ENCODE data around the gene NDUFC1. TPM values are rescaled to one million over a fixed set of nuclear protein-coding genes. Genes with fewer than 3 reads are reported as not detected.
"Not testable (repeated sequence)": the region's sequence is repeated elsewhere in the genome, so short reads cannot be mapped to it uniquely, and the experiment has no call there.

NDUFC1 gene
- 100 to 1,000 TPM in 5 of 6 donors, 10 to 100 TPM in 1; 94.9 to 165 (median 123) TPM for polyA plus RNA-seq (ENCODE audit: low read depth in 6 of 6)

DNA sequence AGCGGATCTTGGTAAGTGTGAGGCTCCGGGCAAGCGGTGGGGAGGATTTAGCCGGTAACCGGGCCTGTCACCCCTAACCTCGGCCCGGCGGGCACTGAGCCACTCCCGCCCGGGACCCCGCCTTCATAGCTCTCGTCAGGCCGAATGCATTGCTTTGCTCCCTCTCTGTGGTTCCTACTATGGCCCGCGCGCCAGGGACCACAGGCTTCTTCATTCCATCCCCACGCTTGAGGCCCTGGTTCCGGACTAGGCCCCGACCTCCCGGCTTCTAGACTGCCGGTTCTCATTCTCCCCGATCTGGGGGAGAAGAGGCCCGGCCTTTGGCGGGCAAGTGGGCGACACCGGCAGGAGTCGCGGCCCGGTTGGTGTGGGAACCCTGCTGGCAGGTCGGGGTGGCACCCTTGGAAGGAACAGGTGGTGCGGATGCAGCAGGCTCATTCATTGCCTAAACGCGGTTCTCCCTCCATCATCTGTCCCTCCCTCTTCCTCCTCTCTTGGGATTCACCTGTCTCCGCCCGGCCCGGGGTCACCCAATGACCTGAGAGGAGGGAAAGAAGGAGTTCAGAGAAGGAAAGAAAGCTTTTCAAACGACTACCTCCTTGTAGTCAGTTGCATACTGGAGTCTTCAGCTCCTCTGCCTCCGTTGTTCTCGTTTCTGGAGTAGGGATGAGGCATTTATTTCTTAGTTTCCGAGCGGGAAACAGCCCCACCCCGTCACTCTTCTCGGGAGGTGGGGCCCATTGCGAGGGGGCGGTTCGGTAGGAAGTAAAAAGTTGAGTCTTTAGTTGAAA is at the start of gene NDUFC1:
Gene NDUFC1 (minus strand): TSS at position 657 of the 791 bp plus-strand sequence. CDS start 6,679 bp downstream, outside the sequence.
- Mint-ChIP-seq H3K4me3 (peak within 1 kb of the TSS; percentile 92 to 100 (median 99)), H3K36me3 (peaks cover 5 to 8% of the 10 kb centered on the region in 2 donors), H3K27ac (peak within 1 kb of the TSS; percentile 98 to 100 (median 100)), H3K27me3 (no peaks in the 10 kb centered on the region), H3K4me1 (peaks cover 35 to 59% (median 42%) of the 10 kb centered on the region in 3 donors), H3K9me3 (peaks cover 0 to 2% (median 0%) of the 10 kb centered on the region in 7 donors)
- ATAC-seq (ENCODE audit: low read depth in 2 of 2), result peak; percentile 60 to 62
- DNase-seq, result peak; percentile 74

DNA sequence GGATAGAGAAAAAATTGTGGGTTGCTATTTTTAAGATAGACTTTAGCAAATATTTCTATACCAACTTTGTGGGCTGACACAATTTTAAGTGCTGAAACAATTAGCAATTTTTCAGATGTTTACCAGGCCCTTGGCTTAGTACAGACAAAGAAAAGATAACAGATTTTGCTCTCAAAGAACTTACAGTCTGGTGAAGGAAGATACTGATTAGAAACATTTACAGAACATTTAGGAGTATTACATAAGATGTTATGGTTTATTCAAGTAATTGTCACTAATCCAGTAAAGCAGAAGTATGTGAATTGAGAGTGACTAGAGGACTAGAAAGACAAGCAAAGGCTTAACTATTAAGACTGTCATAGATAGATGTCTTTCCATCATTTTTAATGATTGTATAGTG is 35.3 kb upstream of the NDUFC1 start:
- Mint-ChIP-seq H3K27ac (peak overlapping the region in 3 of 6 donors; percentile 1 to 13 (median 3)), H3K9me3 (no peaks in the 10 kb centered on the region)

GRCh38 chr4:139333046-139333445 is 30.8 kb upstream of the NDUFC1 start:
- Mint-ChIP-seq H3K27ac (no peak overlapping the region), H3K27me3 (no peaks in the 10 kb centered on the region), H3K4me1 (peaks cover 25 to 44% (median 33%) of the 10 kb centered on the region in 3 donors), H3K36me3 (peaks cover 18 to 22% of the 10 kb centered on the region in 2 donors), H3K4me3 (no peak overlapping the region), H3K9me3 (peaks cover 0 to 10% (median 0%) of the 10 kb centered on the region in 7 donors)
- DNase-seq, result no peak
- ATAC-seq (ENCODE audit: low read depth in 2 of 2), result no peak

More for the DNA sequence above, 35.3 kb upstream of the NDUFC1 start:
- no peak for DNase-seq
- Mint-ChIP-seq H3K27me3 (no peaks in the 10 kb centered on the region), H3K36me3 (peaks cover 8 to 22% of the 10 kb centered on the region in 2 donors), H3K4me1 (peaks cover 19 to 33% (median 20%) of the 10 kb centered on the region in 3 donors), H3K4me3 (no peak overlapping the region)
- ATAC-seq (ENCODE audit: low read depth in 2 of 2), result no peak

DNA sequence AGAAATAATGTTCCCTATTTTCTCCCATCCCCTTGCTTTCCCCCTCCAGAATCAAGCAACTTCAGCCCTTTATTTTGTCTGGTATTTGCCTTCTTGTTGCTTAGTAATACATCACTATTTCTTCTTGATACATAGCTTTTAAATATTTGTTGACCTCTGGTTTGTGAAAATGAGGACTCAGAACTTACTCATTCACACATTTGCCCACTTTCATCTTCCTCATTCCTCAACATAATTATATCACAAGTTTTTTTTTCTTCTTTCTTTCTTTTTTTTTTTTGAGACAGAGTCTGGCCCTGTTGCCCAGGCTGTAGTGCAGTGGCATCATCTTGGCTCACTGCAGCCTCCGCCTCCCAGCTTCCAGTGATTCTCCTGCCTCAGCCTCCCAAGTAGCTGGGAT is 28.9 kb upstream of the NDUFC1 start:
- H3K27me3 Mint-ChIP-seq, result no peaks in the 10 kb centered on the region
- ATAC-seq (ENCODE audit: low read depth in 2 of 2) (no peak), DNase-seq (no peak)
- H3K9me3 Mint-ChIP-seq, result peaks cover 0 to 10% (median 0%) of the 10 kb centered on the region in 7 donors
- peaks cover 22 to 41% (median 30%) of the 10 kb centered on the region in 3 donors for H3K4me1 Mint-ChIP-seq
- no peak overlapping the region for H3K4me3 Mint-ChIP-seq
- peaks cover 13 to 18% of the 10 kb centered on the region in 2 donors for H3K36me3 Mint-ChIP-seq
- H3K27ac Mint-ChIP-seq, result peak overlapping the region in 1 of 6 donors; percentile 18

DNA sequence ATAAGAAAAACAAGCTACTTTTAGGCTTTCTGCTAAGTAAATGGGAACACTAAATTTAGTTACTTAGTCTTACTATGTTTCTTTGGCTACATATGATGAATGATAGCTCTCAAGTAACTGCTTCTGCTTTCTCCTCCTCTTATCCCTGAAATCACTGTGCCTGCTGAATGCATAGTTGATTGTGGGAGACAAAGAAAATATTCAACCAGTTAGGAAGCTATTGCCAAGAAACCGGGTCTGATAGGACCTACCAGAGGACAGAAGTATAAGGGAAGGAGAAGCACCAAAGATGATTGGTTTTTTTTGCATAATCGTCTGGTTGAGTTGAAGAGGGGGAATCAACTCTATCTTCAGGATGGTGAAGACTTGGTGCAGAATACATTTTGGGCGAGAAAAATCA is 28.0 kb upstream of the NDUFC1 start:
- Mint-ChIP-seq H3K4me3 (no peak overlapping the region), H3K27ac (peak overlapping the region; percentile 8 to 93 (median 56))

GRCh38 chr4:139329665-139330200 is 27.5 kb upstream of the NDUFC1 start:
- no peak overlapping the region for H3K4me3 Mint-ChIP-seq
- H3K4me1 Mint-ChIP-seq, result peaks cover 24 to 47% (median 32%) of the 10 kb centered on the region in 3 donors

More for the DNA sequence above, 28.0 kb upstream of the NDUFC1 start:
- Mint-ChIP-seq H3K36me3 (peaks cover 13 to 18% of the 10 kb centered on the region in 2 donors), H3K4me1 (peaks cover 24 to 41% (median 30%) of the 10 kb centered on the region in 3 donors), H3K9me3 (peaks cover 0 to 10% (median 0%) of the 10 kb centered on the region in 7 donors), H3K27me3 (no peaks in the 10 kb centered on the region)
- DNase-seq, result no peak
- ATAC-seq (ENCODE audit: low read depth in 2 of 2), result no peak

GRCh38 chr4:139324620-139325019 is 22.3 kb upstream of the NDUFC1 start:
- ATAC-seq (ENCODE audit: low read depth in 2 of 2) (no peak), DNase-seq (no peak)
- H3K4me3 Mint-ChIP-seq, result no peak overlapping the region
- H3K9me3 Mint-ChIP-seq, result peaks cover 0 to 7% (median 0%) of the 10 kb centered on the region in 7 donors
- H3K4me1 Mint-ChIP-seq, result peaks cover 33 to 66% (median 47%) of the 10 kb centered on the region in 3 donors
- H3K27ac Mint-ChIP-seq, result peak overlapping the region in 1 of 6 donors; percentile 40
- H3K27me3 Mint-ChIP-seq, result no peaks in the 10 kb centered on the region
- peaks cover 8 to 9% of the 10 kb centered on the region in 2 donors for H3K36me3 Mint-ChIP-seq

More at GRCh38 chr4:139329665-139330200, 27.5 kb upstream of the NDUFC1 start:
- Mint-ChIP-seq H3K27ac (peak overlapping the region in 2 of 6 donors; percentile 61 to 83), H3K9me3 (peaks cover 0 to 10% (median 0%) of the 10 kb centered on the region in 7 donors), H3K36me3 (peaks cover 13 to 17% of the 10 kb centered on the region in 2 donors), H3K27me3 (no peaks in the 10 kb centered on the region)
- DNase-seq (no peak), ATAC-seq (ENCODE audit: low read depth in 2 of 2) (no peak)

- not testable (repeated sequence) for H3K36me3 Mint-ChIP-seq; ATAC-seq (ENCODE audit: low read depth in 2 of 2); H3K9me3 Mint-ChIP-seq; DNase-seq; H3K27me3 Mint-ChIP-seq
- peak overlapping the region in 1 of 8 donors; percentile 16 for H3K4me3 Mint-ChIP-seq
- peaks cover 31 to 71% (median 47%) of the 10 kb centered on the region in 3 donors for H3K4me1 Mint-ChIP-seq
- peak overlapping the region in 2 of 6 donors; percentile 24 to 70 for H3K27ac Mint-ChIP-seq
These were observed 20.3 kb upstream of the NDUFC1 start for GRCh38 chr4:139322541-139322940.

DNA sequence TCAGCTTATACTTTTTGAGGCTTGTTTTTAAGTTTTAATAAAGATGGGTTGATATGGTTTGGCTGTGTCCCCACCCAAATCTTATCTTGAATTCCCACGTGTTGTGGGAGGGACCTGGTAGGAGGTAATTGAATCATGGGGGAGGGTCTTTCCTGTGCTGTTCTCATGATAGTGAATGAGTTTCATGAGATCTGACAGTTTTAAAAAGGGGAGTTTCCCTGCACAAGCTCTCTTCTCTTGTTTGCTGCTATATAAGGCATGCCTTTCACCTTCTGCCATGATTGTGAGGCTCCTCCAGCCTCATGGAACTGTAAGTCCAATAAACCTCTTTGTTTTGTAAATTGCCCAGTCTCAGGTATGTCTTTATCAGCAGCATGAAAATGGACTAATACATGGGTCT is 19.8 kb upstream of the NDUFC1 start:
- not testable (repeated sequence) for DNase-seq; H3K36me3 Mint-ChIP-seq; H3K4me3 Mint-ChIP-seq; H3K27me3 Mint-ChIP-seq; ATAC-seq (ENCODE audit: low read depth in 2 of 2); H3K9me3 Mint-ChIP-seq
- H3K4me1 Mint-ChIP-seq, result peaks cover 34 to 71% (median 52%) of the 10 kb centered on the region in 3 donors
- peak overlapping the region in 2 of 6 donors; percentile 24 to 70 for H3K27ac Mint-ChIP-seq

GRCh38 chr4:139319571-139319970 is 17.3 kb upstream of the NDUFC1 start:
- peaks cover 0 to 10% (median 0%) of the 10 kb centered on the region in 7 donors for H3K9me3 Mint-ChIP-seq
- ATAC-seq (ENCODE audit: low read depth in 2 of 2) (no peak), DNase-seq (no peak)
- H3K4me3 Mint-ChIP-seq, result peak overlapping the region in 1 of 8 donors; percentile 48
- no peaks in the 10 kb centered on the region for H3K27me3 Mint-ChIP-seq
- no peaks in the 10 kb centered on the region for H3K36me3 Mint-ChIP-seq
- H3K4me1 Mint-ChIP-seq, result peaks cover 53 to 85% (median 72%) of the 10 kb centered on the region in 3 donors
- H3K27ac Mint-ChIP-seq, result peak overlapping the region in 4 of 6 donors; percentile 5 to 70 (median 30)

GRCh38 chr4:139317635-139318034 is 15.4 kb upstream of the NDUFC1 start:
- ATAC-seq (ENCODE audit: low read depth in 2 of 2) (no peak), DNase-seq (no peak)
- peaks cover 0 to 10% (median 0%) of the 10 kb centered on the region in 7 donors for H3K9me3 Mint-ChIP-seq
- peak overlapping the region in 4 of 6 donors; percentile 25 to 82 (median 67) for H3K27ac Mint-ChIP-seq
- no peak overlapping the region for H3K4me3 Mint-ChIP-seq
- H3K4me1 Mint-ChIP-seq, result peaks cover 58 to 85% (median 74%) of the 10 kb centered on the region in 3 donors
- H3K27me3 Mint-ChIP-seq, result no peaks in the 10 kb centered on the region
- H3K36me3 Mint-ChIP-seq, result no peaks in the 10 kb centered on the region

GRCh38 chr4:139316733-139317132 is 14.5 kb upstream of the NDUFC1 start:
- Mint-ChIP-seq H3K36me3 (no peaks in the 10 kb centered on the region), H3K4me1 (peaks cover 58 to 85% (median 74%) of the 10 kb centered on the region in 3 donors)

DNA sequence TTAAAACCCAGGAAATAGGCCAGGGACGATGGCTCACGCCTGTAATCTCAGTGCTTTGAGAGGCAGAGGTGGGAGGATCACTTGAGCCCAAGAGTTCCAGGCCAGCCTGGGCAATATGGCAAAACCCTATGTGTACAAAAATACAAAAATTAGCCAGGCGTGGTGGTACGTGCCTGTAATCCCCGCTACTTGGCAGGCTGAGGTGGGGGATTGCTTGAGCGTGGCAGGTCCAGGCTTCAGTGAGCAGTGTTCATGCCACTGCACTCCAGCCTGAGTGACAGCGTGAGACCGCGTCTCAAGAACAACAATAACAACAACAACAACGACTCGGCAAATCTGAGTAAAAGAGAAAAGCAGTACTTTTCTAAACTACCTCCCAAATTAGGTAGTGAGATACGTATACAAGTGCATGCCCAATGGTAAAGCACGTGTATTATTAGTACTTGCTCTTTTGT is 13.0 kb upstream of the NDUFC1 start:
- peak; percentile 82 to 89 for ATAC-seq (ENCODE audit: low read depth in 2 of 2)
- no peaks in the 10 kb centered on the region for H3K27me3 Mint-ChIP-seq
- peaks cover 0 to 5% (median 0%) of the 10 kb centered on the region in 7 donors for H3K9me3 Mint-ChIP-seq
- H3K36me3 Mint-ChIP-seq, result no peaks in the 10 kb centered on the region
- peaks cover 64 to 85% (median 80%) of the 10 kb centered on the region in 3 donors for H3K4me1 Mint-ChIP-seq
- peak overlapping the region; percentile 74 to 97 (median 94) for H3K27ac Mint-ChIP-seq
- H3K4me3 Mint-ChIP-seq, result peak overlapping the region; percentile 42 to 85 (median 78)
- no peak for DNase-seq

More at GRCh38 chr4:139316733-139317132, 14.5 kb upstream of the NDUFC1 start:
- peaks cover 0 to 5% (median 0%) of the 10 kb centered on the region in 7 donors for H3K9me3 Mint-ChIP-seq
- peak overlapping the region; percentile 2 to 75 (median 65) for H3K4me3 Mint-ChIP-seq
- ATAC-seq (ENCODE audit: low read depth in 2 of 2) (no peak), DNase-seq (no peak)
- peak overlapping the region; percentile 11 to 94 (median 86) for H3K27ac Mint-ChIP-seq
- no peaks in the 10 kb centered on the region for H3K27me3 Mint-ChIP-seq
